ENCODE measurements around the gene DENND4A. TPM values are rescaled to one million over a fixed set of nuclear protein-coding genes. Genes with fewer than 3 reads are reported as not detected.

DENND4A gene
- total and polyA plus RNA-seq, 11 donors, result 2.7 to 26.6 (median 15.1) TPM

- TF ChIP-seq, protein P1, sequence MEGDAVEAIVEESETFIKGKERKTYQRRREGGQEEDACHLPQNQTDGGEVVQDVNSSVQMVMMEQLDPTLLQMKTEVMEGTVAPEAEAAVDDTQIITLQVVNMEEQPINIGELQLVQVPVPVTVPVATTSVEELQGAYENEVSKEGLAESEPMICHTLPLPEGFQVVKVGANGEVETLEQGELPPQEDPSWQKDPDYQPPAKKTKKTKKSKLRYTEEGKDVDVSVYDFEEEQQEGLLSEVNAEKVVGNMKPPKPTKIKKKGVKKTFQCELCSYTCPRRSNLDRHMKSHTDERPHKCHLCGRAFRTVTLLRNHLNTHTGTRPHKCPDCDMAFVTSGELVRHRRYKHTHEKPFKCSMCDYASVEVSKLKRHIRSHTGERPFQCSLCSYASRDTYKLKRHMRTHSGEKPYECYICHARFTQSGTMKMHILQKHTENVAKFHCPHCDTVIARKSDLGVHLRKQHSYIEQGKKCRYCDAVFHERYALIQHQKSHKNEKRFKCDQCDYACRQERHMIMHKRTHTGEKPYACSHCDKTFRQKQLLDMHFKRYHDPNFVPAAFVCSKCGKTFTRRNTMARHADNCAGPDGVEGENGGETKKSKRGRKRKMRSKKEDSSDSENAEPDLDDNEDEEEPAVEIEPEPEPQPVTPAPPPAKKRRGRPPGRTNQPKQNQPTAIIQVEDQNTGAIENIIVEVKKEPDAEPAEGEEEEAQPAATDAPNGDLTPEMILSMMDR (IDR thresholded peaks at IDR 0.05), result no peak
- TF ChIP-seq POLR2A (IDR thresholded peaks at IDR 0.05), result no peak
- H3K9me3 ChIP-seq, result no peaks in the 10 kb centered on the region
- 78 to 89% (median 87%) methylated on average over 5 of the region's 5 CpGs for WGBS, 4 donors
Measured at GRCh38 chr15:65762914-65763787, 28.9 kb downstream of the DENND4A start.

GRCh38 chr15:65762399-65762798, 29.7 kb downstream of the DENND4A start:
- DNase-seq, result no peak
- H3K4me3 ChIP-seq, result no peak overlapping the region
- H3K27ac ChIP-seq, result no peak overlapping the region
- H3K4me1 ChIP-seq, result peaks cover 0 to 12% (median 4%) of the 10 kb centered on the region in 12 donors
- no peak for ATAC-seq
- 90 to 95% (median 92%) methylated on average over 3 of the region's 3 CpGs for WGBS, 4 donors
- peaks cover 0 to 13% (median 0%) of the 10 kb centered on the region in 9 donors for H3K36me3 ChIP-seq
- intact Hi-C loops (cut with DNase I), result no loop called here
- H3K27me3 ChIP-seq, result no peaks in the 10 kb centered on the region
- TF ChIP-seq, protein P1 (IDR thresholded peaks at IDR 0.05), result no peak
- no peak for TF ChIP-seq POLR2A (IDR thresholded peaks at IDR 0.05)
- H3K9me3 ChIP-seq, result no peaks in the 10 kb centered on the region

More at GRCh38 chr15:65762914-65763787, 28.9 kb downstream of the DENND4A start:
- ATAC-seq (no peak), DNase-seq (no peak)
- Histone ChIP-seq H3K4me3 (no peak overlapping the region), H3K36me3 (peaks cover 0 to 8% (median 0%) of the 10 kb centered on the region in 9 donors), H3K27ac (no peak overlapping the region), H3K27me3 (no peaks in the 10 kb centered on the region), H3K4me1 (peaks cover 0 to 13% (median 4%) of the 10 kb centered on the region in 12 donors)
- intact Hi-C loops (cut with DNase I), result no loop called here

GRCh38 chr15:65761210-65761926, 30.7 kb downstream of the DENND4A start:
- H3K9me3 ChIP-seq, result no peaks in the 10 kb centered on the region
- no peak for ATAC-seq
- no peak overlapping the region for H3K4me3 ChIP-seq
- peak overlapping the region in 1 of 12 donors; percentile 18 for H3K27ac ChIP-seq
- 91 to 94% (median 93%) methylated on average over 2 of the region's 2 CpGs for WGBS, 4 donors
- peaks cover 0 to 13% (median 1%) of the 10 kb centered on the region in 9 donors for H3K36me3 ChIP-seq
- TF ChIP-seq, protein P1 (IDR thresholded peaks at IDR 0.05), result no peak
- no peak for TF ChIP-seq POLR2A (IDR thresholded peaks at IDR 0.05)
- H3K4me1 ChIP-seq, result peaks cover 0 to 12% (median 0%) of the 10 kb centered on the region in 12 donors
- intact Hi-C loops (cut with DNase I), result no loop called here
- no peak for DNase-seq
- H3K27me3 ChIP-seq, result no peaks in the 10 kb centered on the region

- no peak for TF ChIP-seq POLR2A (IDR thresholded peaks at IDR 0.05)
- TF ChIP-seq, protein P1 (IDR thresholded peaks at IDR 0.05), result no peak
- Histone ChIP-seq H3K36me3 (peaks cover 0 to 33% (median 18%) of the 10 kb centered on the region in 9 donors), H3K27me3 (no peaks in the 10 kb centered on the region), H3K9me3 (no peaks in the 10 kb centered on the region), H3K4me3 (no peak overlapping the region), H3K27ac (no peak overlapping the region), H3K4me1 (peaks cover 0 to 12% (median 0%) of the 10 kb centered on the region in 12 donors)
- no peak for ATAC-seq
- no peak for DNase-seq
- intact Hi-C loops (cut with DNase I), result no loop called here
- 92 to 94% (median 94%) methylated on average over 5 of the region's 5 CpGs for WGBS, 4 donors
Measured at GRCh38 chr15:65759441-65759840, 32.7 kb downstream of the DENND4A start.
